ENCODE results near the gene TYRO3.
A peak's percentile ranks its signal among the peaks of the same experiment; 100 is the strongest.

TYRO3 gene

DNA sequence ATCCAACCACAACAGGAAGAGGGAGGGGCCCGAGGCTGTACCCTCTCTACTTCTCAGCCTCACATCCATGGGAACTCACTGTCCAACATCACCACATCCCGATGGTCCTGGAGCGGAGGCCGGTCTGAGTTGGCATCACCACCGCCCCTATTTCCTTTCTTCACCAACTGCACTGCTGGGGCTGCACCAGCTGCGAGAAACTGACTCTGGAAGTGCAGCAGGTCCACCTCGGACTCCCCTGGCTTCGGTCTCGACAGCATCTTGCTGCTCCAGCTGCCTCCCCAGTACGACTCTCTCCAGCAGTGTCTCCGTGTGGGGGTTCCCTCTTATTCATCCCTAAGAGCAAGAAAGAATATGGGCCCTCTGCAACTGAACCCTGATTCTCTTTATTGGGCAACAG lies 22.1 kb upstream of the TYRO3 start:
- H3K4me3 ChIP-seq (ENCODE audit: low read length) = no peak overlapping the region
- TF ChIP-seq ZNF274 (IDR thresholded peaks at IDR 0.05; ENCODE audit: low read depth, low read length) = no peak

GRCh38 chr15:41543521-41543870 lies 15.5 kb upstream of the TYRO3 start:
- peak overlapping the region; percentile 95 for H3K4me3 ChIP-seq (ENCODE audit: low read length)

DNA sequence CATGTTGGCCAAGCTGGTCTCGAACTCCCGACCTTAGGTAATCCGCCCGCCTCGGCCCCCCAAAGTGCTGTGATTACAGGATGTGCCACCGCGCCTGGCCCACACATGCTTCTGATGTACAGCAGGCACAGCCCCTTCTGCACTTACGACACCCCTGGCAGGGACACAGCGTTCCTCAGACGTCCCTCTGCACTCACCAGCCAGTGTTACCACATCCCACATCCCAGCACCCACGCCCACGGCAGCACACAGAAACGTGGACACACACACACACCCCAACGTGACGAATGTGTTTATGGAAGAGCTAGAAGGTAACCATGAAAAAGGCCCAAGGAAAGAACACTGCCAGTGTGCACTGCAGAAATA lies 14.4 kb upstream of the TYRO3 start:
- TF ChIP-seq ZNF274 (IDR thresholded peaks at IDR 0.05; ENCODE audit: low read depth, low read length) = no peak
- peak overlapping the region; percentile 95; the same call in 1 of the 2 replicates for H3K4me3 ChIP-seq (ENCODE audit: low read length)

More at GRCh38 chr15:41543521-41543870, 15.5 kb upstream of the TYRO3 start:
- no peak for TF ChIP-seq ZNF274 (IDR thresholded peaks at IDR 0.05; ENCODE audit: low read depth, low read length)

DNA sequence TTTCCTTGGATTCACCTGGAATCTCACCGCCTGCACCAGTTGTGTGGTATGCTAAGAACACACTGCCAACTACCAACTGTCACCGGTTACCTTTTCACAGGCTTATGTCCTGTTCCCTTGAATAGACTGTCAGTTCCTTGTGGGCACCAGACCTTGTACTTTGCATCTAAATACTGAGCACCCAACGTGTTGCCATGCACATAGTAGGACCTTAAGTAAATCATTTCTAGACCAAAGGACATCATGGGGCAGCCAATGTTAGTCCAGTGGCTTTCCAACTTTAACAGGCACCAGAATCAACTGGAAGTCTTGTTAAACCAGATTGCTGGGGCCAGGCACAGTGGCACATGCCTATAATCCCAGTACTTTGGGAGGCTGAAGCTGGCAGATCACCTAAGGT lies 13.8 kb upstream of the TYRO3 start:
- TF ChIP-seq ZNF274 (IDR thresholded peaks at IDR 0.05; ENCODE audit: low read depth, low read length) = no peak
- no peak overlapping the region for H3K4me3 ChIP-seq (ENCODE audit: low read length)

DNA sequence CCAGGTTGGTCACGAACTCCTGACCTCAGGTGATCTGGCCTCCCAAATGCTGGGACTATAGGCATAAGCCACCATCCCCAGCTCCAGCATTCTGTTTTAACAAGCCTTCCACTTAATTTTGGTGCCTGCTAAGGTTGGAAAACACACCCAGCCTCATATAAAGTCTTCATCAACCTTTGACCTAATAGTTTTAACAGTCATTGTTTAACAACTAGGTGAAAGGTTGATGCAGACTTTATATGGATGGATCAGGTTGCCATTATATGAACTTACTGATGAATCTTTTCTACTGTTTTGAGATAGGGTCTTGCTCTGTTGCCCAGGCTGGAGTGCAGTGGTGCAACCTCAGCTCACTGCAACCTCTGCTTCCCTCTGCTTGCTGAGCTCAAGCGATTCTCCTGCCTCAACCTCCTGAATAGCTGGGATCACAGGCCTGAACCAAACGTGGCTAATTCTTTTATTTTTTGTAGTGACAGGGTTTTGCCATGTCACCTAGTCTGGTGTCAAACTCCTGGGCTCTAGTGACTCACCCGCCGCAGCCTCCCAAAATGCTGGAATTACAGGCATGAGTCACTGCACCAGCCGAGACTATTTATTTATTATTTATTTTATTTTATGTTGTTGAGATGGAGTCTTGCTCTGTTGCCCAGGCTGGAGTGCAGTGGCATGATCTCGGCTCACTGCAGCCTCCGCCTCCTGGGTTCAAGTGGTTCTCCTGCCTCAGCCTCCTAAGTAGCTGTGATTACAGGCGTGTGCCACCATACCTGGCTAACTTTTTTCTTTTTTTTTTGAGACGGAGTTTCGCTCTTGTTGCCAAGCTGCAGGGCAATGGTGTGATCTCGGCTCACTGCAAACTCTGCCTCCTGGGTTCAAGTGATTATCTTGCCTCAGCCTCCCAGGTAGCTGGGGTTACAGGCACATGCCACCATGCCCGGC lies 11.9 kb upstream of the TYRO3 start:
- TF ChIP-seq ZNF274 (IDR thresholded peaks at IDR 0.05; ENCODE audit: low read depth, low read length) = no peak
- no peak overlapping the region for H3K4me3 ChIP-seq (ENCODE audit: low read length)

DNA sequence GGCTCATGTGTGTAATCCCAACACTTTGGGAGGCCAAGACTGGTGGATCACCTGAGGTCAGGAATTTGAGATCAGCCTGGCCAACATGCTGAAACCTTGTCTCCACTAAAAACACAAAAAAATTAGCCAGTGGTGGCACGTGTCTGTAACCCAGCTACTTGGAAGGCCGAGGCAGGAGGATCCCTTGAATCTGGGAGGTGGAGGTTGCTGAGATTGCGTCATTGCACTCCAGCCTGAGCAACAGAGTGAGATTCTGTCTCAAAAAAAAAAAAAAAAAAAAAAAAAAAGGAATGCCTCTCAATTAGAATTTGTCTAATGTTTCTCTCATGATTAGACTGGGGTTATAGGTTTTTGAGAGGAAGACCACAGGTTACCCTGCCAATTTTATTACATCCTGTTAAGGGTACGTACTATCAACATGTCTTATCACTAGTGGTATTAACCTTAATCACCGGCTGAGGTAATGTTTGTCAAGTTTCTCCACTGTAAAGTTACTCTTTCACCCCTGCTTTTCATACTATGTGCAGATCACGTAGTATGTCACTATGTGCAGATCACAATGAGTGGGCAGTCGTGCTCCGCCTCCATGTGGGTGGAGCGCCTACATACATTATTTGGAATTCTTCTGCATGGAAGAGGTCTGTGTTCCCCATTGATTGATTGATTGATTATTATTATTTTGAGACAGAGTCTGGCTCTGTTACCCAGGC lies 8.8 kb upstream of the TYRO3 start:
- TF ChIP-seq ZNF274 (IDR thresholded peaks at IDR 0.05; ENCODE audit: low read depth, low read length) = no peak
- no peak overlapping the region for H3K4me3 ChIP-seq (ENCODE audit: low read length)

DNA sequence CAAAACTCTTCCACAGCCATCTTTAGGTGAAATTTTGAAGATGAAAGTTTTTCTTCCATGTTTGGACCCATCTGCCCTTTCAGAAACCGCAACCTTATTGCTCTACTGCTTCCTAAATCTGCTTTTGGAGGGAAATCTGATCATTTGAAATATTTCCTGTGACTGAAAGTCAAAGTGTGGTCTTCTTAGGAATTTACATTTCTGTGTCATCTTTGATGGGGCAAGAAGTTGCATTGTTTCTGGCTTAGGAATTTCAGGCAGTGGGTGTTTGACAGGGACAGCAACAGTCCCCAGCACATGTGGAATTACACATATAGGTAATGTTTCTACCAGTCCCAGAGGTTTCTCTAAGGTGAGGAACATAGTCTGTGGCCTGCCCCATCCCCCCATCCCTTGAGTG lies 5.3 kb upstream of the TYRO3 start:
- H3K4me3 ChIP-seq (ENCODE audit: low read length) = no peak overlapping the region
- TF ChIP-seq ZNF274 (IDR thresholded peaks at IDR 0.05; ENCODE audit: low read depth, low read length) = no peak

GRCh38 chr15:41554343-41554742 lies 4.7 kb upstream of the TYRO3 start:
- no peak overlapping the region for H3K4me3 ChIP-seq (ENCODE audit: low read length)
- no peak for TF ChIP-seq ZNF274 (IDR thresholded peaks at IDR 0.05; ENCODE audit: low read depth, low read length)

DNA sequence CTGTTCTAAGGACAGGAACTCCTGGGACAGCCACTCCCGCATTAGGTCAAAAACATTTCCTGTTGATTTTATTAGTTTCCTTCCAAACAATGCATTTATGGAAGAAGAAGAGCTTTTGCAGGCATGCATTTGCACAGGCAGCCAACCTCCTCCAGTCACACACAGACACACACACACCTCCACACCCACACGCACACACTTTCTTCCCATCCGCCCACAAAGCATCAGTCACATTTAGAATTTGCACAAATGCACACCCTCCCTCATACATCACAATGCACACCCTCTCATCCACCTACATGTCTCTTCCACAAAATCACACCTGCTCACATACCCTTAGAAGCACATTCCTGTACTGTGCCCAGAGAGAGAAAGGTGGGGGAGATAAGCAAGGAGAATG lies 4.1 kb upstream of the TYRO3 start:
- no peak overlapping the region for H3K4me3 ChIP-seq (ENCODE audit: low read length)
- no peak for TF ChIP-seq ZNF274 (IDR thresholded peaks at IDR 0.05; ENCODE audit: low read depth, low read length)

GRCh38 chr15:41556677-41557076 lies 2.3 kb upstream of the TYRO3 start:
- TF ChIP-seq ZNF274 (IDR thresholded peaks at IDR 0.05; ENCODE audit: low read depth, low read length) = no peak
- no peak overlapping the region for H3K4me3 ChIP-seq (ENCODE audit: low read length)

- H3K4me3 ChIP-seq (ENCODE audit: low read length) = no peak overlapping the region
- TF ChIP-seq ZNF274 (IDR thresholded peaks at IDR 0.05; ENCODE audit: low read depth, low read length) = no peak
Observed at GRCh38 chr15:41557673-41558399, 1.2 kb upstream of the TYRO3 start.

DNA sequence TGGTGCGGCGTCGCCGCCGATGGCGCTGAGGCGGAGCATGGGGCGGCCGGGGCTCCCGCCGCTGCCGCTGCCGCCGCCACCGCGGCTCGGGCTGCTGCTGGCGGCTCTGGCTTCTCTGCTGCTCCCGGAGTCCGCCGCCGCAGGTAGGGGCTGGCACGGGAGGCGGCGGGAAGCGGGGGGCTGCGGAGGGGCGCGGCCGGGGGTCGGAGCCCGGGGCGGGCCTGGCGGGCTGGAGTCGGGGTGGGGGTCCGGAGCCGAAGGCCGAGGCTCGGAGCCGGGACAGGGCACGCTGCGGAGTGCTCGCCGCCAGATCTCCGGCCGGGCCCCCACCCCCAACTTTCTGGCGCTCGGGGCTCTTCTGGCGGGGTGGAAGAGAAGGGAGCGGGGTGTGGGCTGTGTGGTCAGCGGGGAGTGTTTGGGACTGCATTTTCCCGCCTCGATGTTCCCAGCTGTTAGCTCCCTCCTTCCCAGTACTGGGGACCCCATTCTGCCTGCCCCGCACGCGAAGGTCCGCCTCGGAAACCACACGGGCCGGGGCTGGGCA lies 299 bp downstream of the TYRO3 start:
- no peak for TF ChIP-seq ZNF274 (IDR thresholded peaks at IDR 0.05; ENCODE audit: low read depth, low read length)
- H3K4me3 ChIP-seq (ENCODE audit: low read length) = peak overlapping the region; percentile 39; the same call in 1 of the 2 replicates

DNA sequence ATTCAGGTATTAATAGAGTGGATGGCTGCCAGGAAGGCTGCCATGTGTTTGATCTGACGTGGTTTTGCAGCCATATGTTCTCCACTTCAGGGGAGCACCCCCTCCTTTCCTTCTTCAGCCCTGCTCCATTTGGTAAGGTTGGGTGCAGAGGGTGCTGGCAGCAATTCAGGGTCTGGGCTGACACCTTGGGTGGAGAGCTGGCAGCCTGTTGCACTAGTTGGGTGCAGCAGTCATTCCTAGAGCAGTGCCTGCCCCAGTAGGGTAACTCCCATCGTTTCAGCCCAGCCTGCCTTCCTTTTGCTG lies 1.5 kb downstream of the TYRO3 start:
- TF ChIP-seq ZNF274 (IDR thresholded peaks at IDR 0.05; ENCODE audit: low read depth, low read length) = no peak
- H3K4me3 ChIP-seq (ENCODE audit: low read length) = no peak overlapping the region

DNA sequence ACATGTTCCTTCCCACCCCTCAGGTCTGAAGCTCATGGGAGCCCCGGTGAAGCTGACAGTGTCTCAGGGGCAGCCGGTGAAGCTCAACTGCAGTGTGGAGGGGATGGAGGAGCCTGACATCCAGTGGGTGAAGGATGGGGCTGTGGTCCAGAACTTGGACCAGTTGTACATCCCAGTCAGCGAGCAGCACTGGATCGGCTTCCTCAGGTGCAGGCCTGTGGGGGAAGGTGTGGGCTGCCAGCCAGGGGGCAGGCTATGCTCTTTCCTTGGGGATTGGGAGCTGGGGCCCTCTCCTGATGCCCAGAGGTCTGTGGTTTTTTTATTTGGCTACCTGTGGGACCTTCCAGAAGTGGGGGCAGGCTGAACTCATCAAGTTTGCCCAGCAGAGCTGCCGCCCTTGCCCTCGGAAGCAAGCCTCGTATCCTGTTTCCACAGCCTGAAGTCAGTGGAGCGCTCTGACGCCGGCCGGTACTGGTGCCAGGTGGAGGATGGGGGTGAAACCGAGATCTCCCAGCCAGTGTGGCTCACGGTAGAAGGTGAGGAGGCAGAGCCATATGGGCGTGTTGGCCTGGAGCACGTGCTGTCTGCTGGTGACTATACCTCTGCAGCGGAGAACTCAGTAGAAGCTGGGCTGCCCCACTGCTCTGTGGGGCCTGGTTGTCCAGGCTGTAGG lies 2.2 kb downstream of the TYRO3 start:
- TF ChIP-seq ZNF274 (IDR thresholded peaks at IDR 0.05; ENCODE audit: low read depth, low read length) = no peak
- no peak overlapping the region for H3K4me3 ChIP-seq (ENCODE audit: low read length)
